Stimulated activated CD4-positive, alpha-beta T cell treated with anti-CD3 and anti-CD28 coated beads, Interleukin-1b, Interleukin-23, amount 100 ng/mL, for 24 hours (primary cell): ENCODE measurements around the gene MAP1LC3A.

Experiments
- DNase-seq, 4 experiments: peaks; one replicate each; pipeline ENCODE4 v3.0.0-alpha.2; 2020; ENCODE audit warnings: low read depth in 4 of 4, low spot score in 1 of 4

MAP1LC3A gene

DNA sequence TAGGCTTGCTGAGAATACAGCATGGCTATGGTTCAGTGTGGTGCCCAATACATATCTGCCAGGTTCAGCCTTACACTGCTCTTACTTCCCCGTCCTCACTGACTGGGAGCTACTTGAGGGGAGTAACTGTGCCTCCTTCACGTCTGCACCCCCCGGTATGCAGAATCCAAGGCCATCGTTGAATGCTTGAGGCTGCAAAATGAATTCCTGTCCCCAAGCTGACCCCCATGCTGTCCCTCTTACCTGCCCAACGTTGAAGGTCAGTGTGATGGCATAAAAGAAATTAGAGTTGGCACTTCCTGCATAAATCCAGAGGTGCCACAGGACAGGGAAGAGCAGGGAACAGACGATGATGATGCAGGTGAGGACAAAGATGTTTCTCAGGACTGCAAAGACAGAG, 16.3 kb downstream of the MAP1LC3A start:
- DNase-seq: no peak

DNA sequence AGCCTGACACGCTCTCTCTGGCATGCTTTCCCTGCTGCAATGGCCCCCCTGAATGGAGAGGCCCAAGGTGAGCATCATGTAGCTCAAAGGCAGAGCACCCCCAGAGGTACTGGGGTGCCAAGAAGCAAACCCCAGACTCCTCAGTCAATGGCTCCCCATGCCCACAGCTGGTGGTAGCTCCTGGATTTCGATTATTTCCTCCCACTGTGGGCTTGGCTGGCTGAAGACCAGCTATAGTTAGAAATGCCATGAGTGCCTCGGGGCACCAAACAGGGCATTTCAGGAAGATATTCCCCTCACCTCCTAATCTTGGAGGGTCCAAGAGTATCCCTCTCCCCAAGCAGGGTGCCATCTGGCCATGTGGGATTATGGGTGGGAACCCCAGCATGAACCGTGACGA, 16.8 kb downstream of the MAP1LC3A start:
- no peak for DNase-seq

DNA sequence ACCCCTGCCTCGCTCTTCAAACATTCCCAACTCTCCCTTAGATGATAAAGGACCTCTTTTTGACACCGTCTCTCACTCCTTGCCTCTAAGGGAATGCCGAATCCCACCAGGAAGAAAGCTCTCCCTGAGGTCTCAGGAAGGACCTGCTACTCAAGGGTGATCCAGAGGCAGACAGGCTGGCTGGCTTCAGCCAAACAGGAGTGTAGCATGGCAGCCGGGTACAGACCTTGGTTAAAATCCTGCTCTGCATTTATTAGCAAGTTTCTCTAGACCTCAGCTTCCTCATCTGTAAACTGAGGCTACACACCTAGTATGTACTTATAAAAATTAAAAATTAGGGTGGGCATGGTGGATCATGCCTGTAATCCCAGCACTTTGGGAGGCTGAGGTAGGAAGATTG, 17.2 kb downstream of the MAP1LC3A start:
- DNase-seq: no peak

DNA sequence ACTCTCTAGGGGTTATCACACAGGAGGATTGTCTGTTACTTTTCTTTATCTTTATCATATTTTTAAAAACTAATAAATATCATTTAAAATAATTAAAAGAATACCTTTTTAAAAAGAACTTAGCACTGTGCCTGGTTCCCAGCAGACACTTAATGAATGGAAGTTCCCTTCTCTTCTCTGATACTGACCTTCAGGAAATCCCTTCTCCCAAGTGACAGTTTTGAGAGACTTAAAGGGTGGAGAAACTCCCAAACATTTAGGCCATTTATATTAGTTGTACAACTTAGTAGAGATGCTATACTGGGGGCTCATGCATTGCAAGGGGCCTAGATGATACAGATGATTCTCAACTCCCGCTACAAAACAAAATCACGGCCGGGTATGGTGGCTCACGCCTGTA, 18.5 kb downstream of the MAP1LC3A start:
- DNase-seq: no peak

DNA sequence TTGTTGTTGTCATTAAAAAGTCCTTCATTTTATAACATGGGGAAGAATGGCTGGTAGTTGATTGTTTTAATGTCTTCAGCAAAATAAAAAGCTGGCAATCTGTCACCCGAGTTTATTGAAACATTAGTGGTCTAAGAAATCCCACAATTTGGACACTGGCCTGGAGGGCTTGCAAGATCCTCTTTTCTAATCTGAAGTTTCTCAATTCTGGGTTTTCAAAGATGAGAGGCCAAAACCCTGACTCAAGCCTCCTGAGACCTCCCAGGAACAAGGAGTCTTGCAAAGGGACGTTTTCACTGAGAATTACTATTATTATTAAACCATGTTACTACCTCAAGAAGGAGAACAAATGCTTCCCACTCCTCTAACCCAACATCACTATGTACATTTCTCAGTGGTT, 19.5 kb downstream of the MAP1LC3A start:
- no peak for DNase-seq

- no peak for DNase-seq
Observed at GRCh38 chr20:34578521-34578920, 20.0 kb downstream of the MAP1LC3A start.

- DNase-seq: no peak
Observed at GRCh38 chr20:34579191-34579978, 20.9 kb downstream of the MAP1LC3A start.

DNA sequence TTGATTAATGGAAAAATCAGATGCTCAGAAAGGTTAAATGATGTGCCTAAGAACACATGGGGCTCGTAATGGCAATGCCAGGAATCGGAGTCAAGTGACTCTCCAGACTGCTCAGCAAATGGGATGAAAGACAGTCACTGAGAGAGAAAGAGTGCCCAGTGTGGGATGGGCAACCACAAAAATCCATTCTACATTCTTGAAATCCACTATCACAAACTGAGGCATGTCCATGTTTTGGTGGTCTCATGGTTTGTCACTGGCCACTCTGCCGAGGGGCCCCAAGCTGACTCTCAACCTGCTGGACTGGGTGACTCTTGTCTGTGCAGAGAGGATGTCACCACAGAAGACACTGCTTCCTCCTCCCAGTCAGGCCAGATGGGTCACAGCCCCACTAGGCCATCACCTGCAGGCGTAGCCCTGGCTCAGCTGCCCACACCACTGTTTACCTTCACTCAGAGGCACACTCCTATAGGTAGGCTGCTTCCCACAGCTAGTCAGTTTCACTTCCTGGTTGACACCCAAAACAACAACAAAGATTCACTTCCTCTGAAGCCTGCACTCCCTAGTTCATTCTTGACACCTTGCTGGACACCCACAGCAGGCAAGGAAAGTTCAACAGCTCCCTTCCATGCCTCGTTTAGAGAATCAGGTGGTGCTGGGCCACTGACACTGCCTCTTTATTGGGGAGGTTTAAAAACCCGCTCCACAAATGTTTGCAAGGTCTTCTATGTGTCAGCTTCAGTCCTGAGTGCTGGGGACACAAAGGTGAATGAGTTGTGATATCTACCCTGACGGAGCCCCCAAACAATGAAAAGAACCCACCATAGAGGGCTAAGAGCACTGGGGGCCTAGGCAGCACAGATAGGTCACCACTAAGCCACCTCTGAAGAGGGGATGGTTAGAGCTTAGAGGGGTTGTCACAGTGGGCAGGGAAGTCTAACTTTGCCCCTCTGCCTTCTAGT, 21.7 kb downstream of the MAP1LC3A start:
- DNase-seq: no peak

- peak in 1 of 4 experiments; percentile 24 for DNase-seq
Observed at GRCh38 chr20:34581341-34582184, 23.0 kb downstream of the MAP1LC3A start.

- no peak for DNase-seq
Observed at GRCh38 chr20:34582221-34582620, 23.7 kb downstream of the MAP1LC3A start.

DNA sequence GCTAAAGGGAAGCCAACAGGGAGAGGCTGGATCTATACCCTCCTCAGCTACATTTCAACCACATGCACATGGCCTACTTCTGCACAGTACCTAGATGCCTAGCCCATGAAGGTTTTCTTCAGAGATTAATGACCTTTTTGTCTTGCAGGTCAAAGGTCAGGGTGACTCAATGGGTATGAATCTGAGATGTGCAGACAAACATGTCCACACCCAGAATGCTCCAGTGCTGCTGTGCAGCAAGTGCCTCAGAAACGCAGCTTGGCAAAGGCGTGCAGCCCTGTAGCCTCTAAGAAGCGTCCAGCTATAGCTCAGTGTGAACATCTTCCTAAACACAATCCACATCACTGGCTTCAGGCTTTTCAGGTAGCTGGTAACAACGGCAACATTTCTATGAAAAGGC, 24.4 kb downstream of the MAP1LC3A start:
- DNase-seq: no peak

DNA sequence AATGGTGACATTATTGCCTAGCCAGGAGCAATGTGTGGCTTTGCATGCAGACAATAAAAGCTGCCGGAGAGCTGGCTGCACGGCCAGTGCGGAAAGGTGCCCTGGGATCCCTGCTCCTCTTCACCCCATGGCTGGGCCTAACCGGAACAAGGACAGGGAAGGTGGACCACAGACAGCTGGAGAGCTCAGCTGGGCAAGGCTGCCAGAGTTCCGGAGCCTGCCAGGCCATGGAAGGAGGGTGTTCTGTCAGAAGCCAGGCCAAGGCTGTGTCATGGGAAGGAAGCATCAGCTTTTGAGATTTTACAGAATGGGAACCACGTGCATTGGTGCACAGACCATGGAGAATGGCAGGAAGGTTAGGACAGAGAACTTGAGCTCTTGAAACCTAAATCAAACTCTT, 25.0 kb downstream of the MAP1LC3A start:
- DNase-seq: no peak

DNA sequence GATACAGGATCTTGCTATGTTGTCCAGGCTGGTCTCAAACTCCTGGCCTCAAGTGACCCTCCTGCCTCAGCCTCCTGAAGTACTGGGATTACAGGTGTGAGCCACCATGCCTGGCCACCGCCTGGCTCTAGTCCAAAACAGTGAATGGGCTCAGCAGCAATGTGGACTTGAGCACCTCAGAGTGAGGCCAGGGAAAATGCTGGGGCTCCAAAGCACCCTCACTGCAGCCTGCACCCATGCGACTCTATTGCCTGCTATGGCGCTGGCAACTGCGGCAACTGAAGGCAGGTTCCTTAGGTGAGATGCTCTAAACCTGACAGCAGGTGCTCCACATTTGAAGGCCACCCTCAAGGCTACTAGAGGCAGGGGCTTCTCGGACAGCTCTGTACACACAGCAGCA, 26.5 kb downstream of the MAP1LC3A start:
- DNase-seq: no peak

DNA sequence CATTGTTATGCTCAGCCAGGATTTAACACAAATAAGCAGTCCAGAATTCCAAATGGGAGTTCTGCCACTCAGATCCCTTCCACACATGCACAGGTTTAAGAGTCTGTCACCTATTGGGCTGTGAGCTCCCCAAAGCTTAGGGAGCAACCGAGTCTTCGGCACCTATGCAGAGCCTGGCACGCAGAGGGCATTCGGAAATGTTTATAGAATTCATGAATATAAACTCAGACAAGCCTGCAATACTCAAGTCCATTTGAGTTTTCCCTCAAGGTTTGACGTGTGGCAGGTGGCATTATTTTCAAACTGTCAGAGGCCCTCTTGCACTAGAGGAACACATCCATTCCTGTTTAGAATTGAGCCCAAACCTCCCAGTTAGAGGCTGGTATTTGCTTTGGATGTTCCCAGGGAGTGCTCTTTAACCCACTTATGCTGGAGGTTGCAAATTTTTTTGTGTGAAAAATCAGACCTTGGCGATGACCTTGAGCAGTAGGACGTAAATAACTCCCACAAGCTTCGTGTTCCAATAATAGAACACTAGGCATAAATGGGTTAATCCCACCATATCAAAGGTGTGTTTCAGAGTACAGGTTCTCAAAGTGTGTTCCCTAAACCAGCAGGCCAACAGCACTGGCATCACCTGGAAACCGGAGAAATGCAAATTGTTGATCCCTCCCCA, 28.1 kb downstream of the MAP1LC3A start:
- DNase-seq: no peak

GRCh38 chr20:34595377-34596184, 37.1 kb downstream of the MAP1LC3A start:
- no peak for DNase-seq

- DNase-seq: no peak
Observed at GRCh38 chr20:34600892-34601653, 42.6 kb downstream of the MAP1LC3A start.

GRCh38 chr20:34604980-34605788, 46.7 kb downstream of the MAP1LC3A start:
- DNase-seq: no peak

DNA sequence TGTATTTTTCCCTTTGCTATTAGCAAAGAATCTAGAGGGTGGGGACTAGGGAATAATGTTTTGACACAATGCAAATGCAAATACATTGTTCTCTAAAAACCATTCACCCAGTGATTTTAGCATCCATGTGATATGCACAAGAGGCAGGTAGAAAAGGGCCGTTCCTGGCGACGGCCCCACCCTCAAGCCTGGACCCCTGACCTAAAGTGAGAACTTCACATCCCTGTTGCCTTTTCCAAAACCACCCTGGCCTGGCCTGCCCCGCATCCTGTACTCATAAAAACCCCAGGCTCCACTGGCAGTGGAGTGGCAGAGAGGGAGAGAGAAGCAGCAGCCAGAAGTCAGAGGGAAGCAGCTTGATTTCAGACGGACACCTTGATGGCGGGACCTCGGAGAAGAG, 48.5 kb downstream of the MAP1LC3A start:
- no peak for DNase-seq
